Measurements from ENCODE around the gene PLD3.

PLD3 gene

DNA sequence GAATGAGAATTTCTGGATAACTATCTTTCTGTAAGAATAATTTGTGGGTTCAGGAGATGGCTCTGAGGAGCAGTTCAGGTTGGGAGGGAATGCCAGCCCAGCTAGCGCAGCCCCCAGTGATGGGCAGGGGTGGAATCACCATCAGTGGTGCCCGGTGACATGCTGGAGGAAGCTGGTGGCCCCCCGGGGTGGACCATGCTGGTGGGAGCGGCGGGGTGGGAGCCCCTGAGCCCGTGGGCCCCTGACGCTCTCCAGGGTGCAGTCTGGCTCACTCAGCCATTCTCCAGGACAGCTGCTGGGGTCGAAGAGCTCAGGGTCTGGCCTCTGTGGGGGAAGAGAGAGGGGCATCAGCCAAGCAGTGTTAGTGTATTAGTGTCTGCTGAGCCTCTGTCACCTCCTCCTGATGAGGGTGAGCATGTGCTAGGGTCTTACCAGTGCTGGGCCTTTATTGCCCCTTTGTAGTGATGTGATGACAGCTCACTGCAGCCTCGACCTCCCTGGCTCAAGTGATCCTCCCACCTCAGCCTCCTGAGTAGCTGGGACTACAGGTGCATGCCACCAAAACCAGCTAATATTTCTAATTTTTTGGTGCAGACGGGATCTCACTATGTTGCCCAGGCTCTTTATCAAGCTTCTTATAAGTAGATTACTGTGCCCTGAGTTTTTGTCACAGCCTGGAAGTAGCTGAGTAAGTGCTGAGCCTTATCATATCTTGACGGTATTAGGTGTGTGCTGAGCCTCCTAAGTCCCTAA is 31.1 kb downstream of the PLD3 start:
- H2BK12ac ChIP-seq (ENCODE audit: low read length): no peak overlapping the region
- H3K4ac ChIP-seq (ENCODE audit: low read depth, low read length): no peak overlapping the region
- no peak overlapping the region for H3K27ac ChIP-seq (ENCODE audit: low read depth, low read length)
- no peaks in the 10 kb centered on the region for H3K4me1 ChIP-seq (ENCODE audit: control insufficient read depth in 1 of 2, insufficient read depth in 2 of 2, low read length in 2 of 2)
- H2BK120ac ChIP-seq (ENCODE audit: insufficient read depth, low read length, poor library complexity): no peak overlapping the region
- no peak overlapping the region for H3K4me2 ChIP-seq (ENCODE audit: low read length)
- H3K9me3 ChIP-seq (ENCODE audit: insufficient read depth, low read depth, low read length): peaks cover 2% of the 10 kb centered on the region
- H3K27me3 ChIP-seq (ENCODE audit: insufficient read depth, low read length): no peaks in the 10 kb centered on the region
- peaks cover 51 to 55% of the 10 kb centered on the region in 2 experiments for H3K36me3 ChIP-seq (ENCODE audit: control insufficient read depth in 1 of 2, insufficient read depth in 2 of 2, low read length in 2 of 2)
- no peak overlapping the region for H3K9ac ChIP-seq (ENCODE audit: low read length)
- no peak overlapping the region for H2AK5ac ChIP-seq (ENCODE audit: low read length)
- H3K4me3 ChIP-seq (ENCODE audit: low read depth, low read length): no peak overlapping the region
- H3K79me1 ChIP-seq (ENCODE audit: low read length): no peaks in the 10 kb centered on the region
- no peak for DNase-seq
- no peak overlapping the region for H2BK5ac ChIP-seq (ENCODE audit: low read depth, low read length, poor library complexity)
- H3K18ac ChIP-seq (ENCODE audit: low read length): no peak overlapping the region
- no peak overlapping the region for H4K12ac ChIP-seq (ENCODE audit: low read depth, low read length)
- no CpG with 5 or more reads among the region's 11 CpGs for WGBS (ENCODE audit: extremely low coverage, insufficient coverage, insufficient read length)
- H2AFZ ChIP-seq (ENCODE audit: insufficient read depth, low read length, poor library complexity): no peak overlapping the region
- no peak overlapping the region for H4K8ac ChIP-seq (ENCODE audit: low read depth, low read length)
- H3K14ac ChIP-seq (ENCODE audit: low read length): no peak overlapping the region
- no peak overlapping the region for H4K91ac ChIP-seq (ENCODE audit: low read depth, low read length)
- H3K79me2 ChIP-seq (ENCODE audit: control insufficient read depth, insufficient read depth, low read length, poor library complexity): no peaks in the 10 kb centered on the region
- no peak overlapping the region for H3K23ac ChIP-seq (ENCODE audit: low read length)

DNA sequence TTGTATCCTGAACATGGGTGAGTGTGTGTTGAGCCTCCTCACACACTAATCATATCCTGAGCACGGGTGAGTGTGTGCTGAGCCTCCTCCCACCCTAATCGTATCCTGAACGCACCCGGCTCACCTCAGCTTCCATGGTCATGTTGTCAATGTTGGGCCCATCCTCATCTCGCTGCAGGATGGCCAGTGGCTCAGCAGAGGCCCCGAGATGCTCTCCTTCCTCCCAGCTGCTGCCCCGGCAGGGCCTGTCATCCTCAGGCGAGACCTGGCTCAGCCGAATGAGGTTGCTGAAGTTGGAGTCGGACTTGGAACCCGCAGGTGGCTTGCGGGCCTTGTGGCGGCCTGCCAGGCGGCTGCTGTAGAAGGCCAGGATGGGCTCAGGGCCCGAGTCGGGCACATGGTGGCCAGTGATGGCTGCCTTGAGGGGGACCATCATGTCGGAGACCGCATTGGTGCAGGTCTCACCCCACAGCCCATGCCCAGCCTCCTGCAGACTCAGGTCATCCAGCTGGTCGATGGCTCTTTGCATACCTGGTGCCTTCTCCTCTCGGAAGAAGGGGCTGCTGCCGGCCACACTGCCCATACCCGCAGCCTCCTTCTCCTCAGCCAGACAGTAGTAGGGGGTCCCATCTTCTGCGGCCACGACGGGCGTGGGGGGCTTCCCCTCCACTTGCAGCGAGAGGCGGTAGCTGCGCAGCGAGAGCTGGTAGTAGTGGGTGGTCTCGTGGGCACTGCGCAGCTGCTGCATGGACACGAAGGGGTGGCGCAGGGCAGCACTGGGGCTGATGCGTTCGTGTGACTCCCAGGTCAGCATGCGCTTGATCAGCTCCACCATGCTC is 31.9 kb downstream of the PLD3 start:
- no peak overlapping the region for H2BK12ac ChIP-seq (ENCODE audit: low read length)
- no peaks in the 10 kb centered on the region for H3K27me3 ChIP-seq (ENCODE audit: insufficient read depth, low read length)
- H3K79me2 ChIP-seq (ENCODE audit: control insufficient read depth, insufficient read depth, low read length, poor library complexity): no peaks in the 10 kb centered on the region
- no peak for DNase-seq
- no peak overlapping the region for H3K4ac ChIP-seq (ENCODE audit: low read depth, low read length)
- H3K4me3 ChIP-seq (ENCODE audit: low read depth, low read length): no peak overlapping the region
- WGBS (ENCODE audit: extremely low coverage, insufficient coverage, insufficient read length): no CpG with 5 or more reads among the region's 37 CpGs
- no peaks in the 10 kb centered on the region for H3K4me1 ChIP-seq (ENCODE audit: control insufficient read depth in 1 of 2, insufficient read depth in 2 of 2, low read length in 2 of 2)
- no peak overlapping the region for H2BK5ac ChIP-seq (ENCODE audit: low read depth, low read length, poor library complexity)
- no peak overlapping the region for H4K12ac ChIP-seq (ENCODE audit: low read depth, low read length)
- no peak overlapping the region for H3K23ac ChIP-seq (ENCODE audit: low read length)
- no peak overlapping the region for H2AFZ ChIP-seq (ENCODE audit: insufficient read depth, low read length, poor library complexity)
- H2BK120ac ChIP-seq (ENCODE audit: insufficient read depth, low read length, poor library complexity): no peak overlapping the region
- no peak overlapping the region for H3K27ac ChIP-seq (ENCODE audit: low read depth, low read length)
- H3K4me2 ChIP-seq (ENCODE audit: low read length): no peak overlapping the region
- H4K91ac ChIP-seq (ENCODE audit: low read depth, low read length): no peak overlapping the region
- H3K18ac ChIP-seq (ENCODE audit: low read length): no peak overlapping the region
- H3K9me3 ChIP-seq (ENCODE audit: insufficient read depth, low read depth, low read length): peaks cover 2% of the 10 kb centered on the region
- no peak overlapping the region for H2AK5ac ChIP-seq (ENCODE audit: low read length)
- no peak overlapping the region for H4K8ac ChIP-seq (ENCODE audit: low read depth, low read length)
- no peak overlapping the region for H3K9ac ChIP-seq (ENCODE audit: low read length)
- H3K36me3 ChIP-seq (ENCODE audit: control insufficient read depth in 1 of 2, insufficient read depth in 2 of 2, low read length in 2 of 2): peaks cover 47 to 51% of the 10 kb centered on the region in 2 experiments
- H3K79me1 ChIP-seq (ENCODE audit: low read length): no peaks in the 10 kb centered on the region
- no peak overlapping the region for H3K14ac ChIP-seq (ENCODE audit: low read length)

DNA sequence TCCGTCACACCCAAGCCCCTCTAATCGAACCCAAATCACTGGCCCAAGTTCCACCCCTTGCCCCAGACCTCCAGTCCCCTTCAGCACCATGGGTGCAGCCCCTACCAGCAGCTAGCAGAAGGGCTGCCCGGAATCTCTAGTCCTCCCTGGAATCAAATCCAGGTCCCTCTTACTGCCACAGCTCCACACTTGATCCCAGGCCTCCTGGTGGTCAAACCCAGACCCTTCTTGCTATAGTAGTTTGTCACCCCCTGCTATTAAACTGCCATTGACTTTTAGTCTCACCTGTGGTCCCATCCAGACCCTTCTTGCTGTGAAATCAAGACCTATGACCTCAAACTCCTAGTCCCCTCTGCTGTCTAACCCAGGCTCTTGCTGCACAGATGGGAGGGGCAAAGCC is 32.8 kb downstream of the PLD3 start:
- Histone ChIP-seq H4K12ac (ENCODE audit: low read depth, low read length) (no peak overlapping the region), H3K18ac (ENCODE audit: low read length) (no peak overlapping the region), H3K36me3 (ENCODE audit: control insufficient read depth in 1 of 2, insufficient read depth in 2 of 2, low read length in 2 of 2) (peaks cover 39 to 45% of the 10 kb centered on the region in 2 experiments), H3K9me3 (ENCODE audit: insufficient read depth, low read depth, low read length) (peaks cover 2% of the 10 kb centered on the region), H2AFZ (ENCODE audit: insufficient read depth, low read length, poor library complexity) (no peak overlapping the region), H3K4me2 (ENCODE audit: low read length) (no peak overlapping the region), H3K27me3 (ENCODE audit: insufficient read depth, low read length) (no peaks in the 10 kb centered on the region), H4K91ac (ENCODE audit: low read depth, low read length) (no peak overlapping the region), H4K8ac (ENCODE audit: low read depth, low read length) (no peak overlapping the region), H2BK120ac (ENCODE audit: insufficient read depth, low read length, poor library complexity) (no peak overlapping the region), H3K27ac (ENCODE audit: low read depth, low read length) (no peak overlapping the region), H2BK12ac (ENCODE audit: low read length) (no peak overlapping the region), H3K23ac (ENCODE audit: low read length) (no peak overlapping the region), H3K4ac (ENCODE audit: low read depth, low read length) (no peak overlapping the region), H2AK5ac (ENCODE audit: low read length) (no peak overlapping the region), H3K79me2 (ENCODE audit: control insufficient read depth, insufficient read depth, low read length, poor library complexity) (no peaks in the 10 kb centered on the region), H3K9ac (ENCODE audit: low read length) (no peak overlapping the region), H3K4me3 (ENCODE audit: low read depth, low read length) (no peak overlapping the region), H3K14ac (ENCODE audit: low read length) (no peak overlapping the region), H2BK5ac (ENCODE audit: low read depth, low read length, poor library complexity) (no peak overlapping the region), H3K4me1 (ENCODE audit: control insufficient read depth in 1 of 2, insufficient read depth in 2 of 2, low read length in 2 of 2) (no peaks in the 10 kb centered on the region), H3K79me1 (ENCODE audit: low read length) (no peaks in the 10 kb centered on the region)
- DNase-seq: no peak
- WGBS (ENCODE audit: extremely low coverage, insufficient coverage, insufficient read length): no CpG with 5 or more reads among the region's 3 CpGs

DNA sequence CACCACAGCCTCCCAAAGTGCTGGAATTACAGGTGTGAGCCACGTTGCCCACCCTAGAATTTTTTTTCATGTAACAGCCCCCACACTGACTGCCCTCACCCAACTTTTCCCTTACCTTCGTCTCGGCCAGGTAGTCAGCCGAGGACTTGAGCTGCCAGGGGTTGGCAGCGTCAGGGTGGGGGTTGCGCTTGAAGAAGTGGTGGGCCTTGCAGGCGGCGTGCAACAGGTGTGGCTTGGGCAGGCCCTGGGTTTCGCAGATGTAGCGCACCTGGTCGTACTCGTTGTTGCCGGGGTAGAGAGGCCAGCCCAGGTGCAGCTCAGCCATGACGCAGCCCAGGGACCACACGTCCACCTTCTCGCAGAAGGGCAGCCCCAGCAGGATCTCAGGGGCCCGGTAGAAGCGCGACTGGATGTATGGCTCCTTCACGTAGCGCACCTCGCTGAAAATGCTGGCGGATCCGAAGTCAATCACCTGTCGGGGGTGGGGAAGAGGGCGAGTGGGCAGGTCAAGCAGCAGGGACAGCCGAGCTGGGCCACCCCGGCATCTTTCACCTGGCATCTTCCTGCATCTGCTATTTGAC is 35.3 kb downstream of the PLD3 start:
- no peak overlapping the region for H2BK5ac ChIP-seq (ENCODE audit: low read depth, low read length, poor library complexity)
- peaks cover 2% of the 10 kb centered on the region for H3K9me3 ChIP-seq (ENCODE audit: insufficient read depth, low read depth, low read length)
- H3K9ac ChIP-seq (ENCODE audit: low read length): no peak overlapping the region
- H3K4me2 ChIP-seq (ENCODE audit: low read length): no peak overlapping the region
- H4K91ac ChIP-seq (ENCODE audit: low read depth, low read length): no peak overlapping the region
- no peak overlapping the region for H2BK12ac ChIP-seq (ENCODE audit: low read length)
- no peak overlapping the region for H3K23ac ChIP-seq (ENCODE audit: low read length)
- H3K18ac ChIP-seq (ENCODE audit: low read length): no peak overlapping the region
- H2BK120ac ChIP-seq (ENCODE audit: insufficient read depth, low read length, poor library complexity): no peak overlapping the region
- DNase-seq: no peak
- H4K8ac ChIP-seq (ENCODE audit: low read depth, low read length): no peak overlapping the region
- H3K27ac ChIP-seq (ENCODE audit: low read depth, low read length): no peak overlapping the region
- no peak overlapping the region for H3K4me3 ChIP-seq (ENCODE audit: low read depth, low read length)
- WGBS (ENCODE audit: extremely low coverage, insufficient coverage, insufficient read length): no CpG with 5 or more reads among the region's 28 CpGs
- H3K4ac ChIP-seq (ENCODE audit: low read depth, low read length): no peak overlapping the region
- H3K79me1 ChIP-seq (ENCODE audit: low read length): no peaks in the 10 kb centered on the region
- H3K36me3 ChIP-seq (ENCODE audit: control insufficient read depth in 1 of 2, insufficient read depth in 2 of 2, low read length in 2 of 2): peaks cover 17 to 23% of the 10 kb centered on the region in 2 experiments
- no peaks in the 10 kb centered on the region for H3K27me3 ChIP-seq (ENCODE audit: insufficient read depth, low read length)
- no peaks in the 10 kb centered on the region for H3K79me2 ChIP-seq (ENCODE audit: control insufficient read depth, insufficient read depth, low read length, poor library complexity)
- no peak overlapping the region for H2AFZ ChIP-seq (ENCODE audit: insufficient read depth, low read length, poor library complexity)
- H2AK5ac ChIP-seq (ENCODE audit: low read length): no peak overlapping the region
- no peak overlapping the region for H3K14ac ChIP-seq (ENCODE audit: low read length)
- no peaks in the 10 kb centered on the region for H3K4me1 ChIP-seq (ENCODE audit: control insufficient read depth in 1 of 2, insufficient read depth in 2 of 2, low read length in 2 of 2)
- no peak overlapping the region for H4K12ac ChIP-seq (ENCODE audit: low read depth, low read length)

Data from trophoblast cell (in vitro differentiated cells and primary cell).